Measurements from ENCODE around the gene ZBTB20. TPM values are rescaled to one million over a fixed set of nuclear protein-coding genes. Genes with fewer than 3 reads are reported as not detected.

ZBTB20 gene
- total and polyA plus RNA-seq, 2 of the 4 experiments (the other 2 are of a cell fraction), result 0.75 to 14.7 TPM

- Histone ChIP-seq H3K14ac (replicated peaks; ENCODE audit: low read depth, low read length) (0 out of 2 replicates have a peak overlapping the region, but pooled peaks have one; percentile 22), H4K8ac (ENCODE audit: low read depth in 2 of 2, low read length in 2 of 2) (no peak overlapping the region), H3K27me3 (ENCODE audit: control insufficient read depth, insufficient read depth, low read length) (no peaks in the 10 kb centered on the region), H3K9me3 (ENCODE audit: control insufficient read depth, insufficient read depth, low read length) (no peaks in the 10 kb centered on the region), H3K36me3 (ENCODE audit: control insufficient read depth, insufficient read depth, low read length) (no peaks in the 10 kb centered on the region), H2BK5ac (ENCODE audit: low read depth, low read length, poor library complexity, severe bottlenecking) (no peak overlapping the region), H3K79me1 (ENCODE audit: low read depth in 1 of 2, low read length in 2 of 2) (no peaks in the 10 kb centered on the region), H4K20me1 (ENCODE audit: insufficient read depth, low read length) (no peaks in the 10 kb centered on the region), H3K4me3 (ENCODE audit: insufficient read depth, low read depth, low read length) (no peak overlapping the region), H2AFZ (replicated peaks; ENCODE audit: low read length, poor library complexity) (no peak overlapping the region), H4K5ac (ENCODE audit: low read depth, low read length) (no peak overlapping the region), H2BK15ac (ENCODE audit: low read depth, low read length) (no peak overlapping the region), H3K27ac (ENCODE audit: insufficient read depth, low read length) (no peak overlapping the region), H2BK20ac (ENCODE audit: low read depth, low read length) (no peak overlapping the region), H3K9ac (ENCODE audit: low read depth, low read length) (no peak overlapping the region), H3K18ac (ENCODE audit: low read depth, low read length) (no peak overlapping the region), H3K23ac (ENCODE audit: low read depth, low read length) (no peak overlapping the region), H3K4me1 (ENCODE audit: control insufficient read depth, insufficient read depth, low read length) (peaks cover 2% of the 10 kb centered on the region; the same call in 1 of the 2 replicates), H2AK9ac (replicated peaks; ENCODE audit: low read depth, low read length, poor library complexity) (no peak overlapping the region), H3K56ac (ENCODE audit: extremely low read depth, insufficient read depth, low read length) (no peak overlapping the region), H2BK120ac (ENCODE audit: low read depth, low read length) (no peak overlapping the region), H2AK5ac (ENCODE audit: low read depth, low read length) (no peak overlapping the region), H3K9me1 (ENCODE audit: insufficient read depth, low read length) (no peaks in the 10 kb centered on the region), H3K4ac (ENCODE audit: low read depth, low read length) (no peak overlapping the region), H4K91ac (ENCODE audit: insufficient read depth, low read depth, low read length) (no peak overlapping the region), H3K4me2 (ENCODE audit: low read depth, low read length) (no peak overlapping the region)
- ChIA-PET CTCF (no interaction called here), POLR2A (ENCODE audit: unreplicated experiment) (no interaction called here)
- ATAC-seq (ENCODE audit: low read depth) (no peak), DNase-seq (no peak)
- intact Hi-C loops (cut with micrococcal nuclease) (no loop called here), dilution Hi-C loops (cut with HindIII; ENCODE audit: low sequenced_read_pairs, unreplicated experiment) (no loop called here), in situ Hi-C loops (cut with MboI; ENCODE audit: low sequenced_read_pairs) (no loop called here)
- whole genome bisulfite sequencing, 2 experiments (ENCODE audit: extremely low coverage in 2 of 2, insufficient read length in 1 of 2), result 100% methylated on average over 1 of the region's 21 CpGs; no CpG with 5 or more reads in 1 of the 2 experiments
- no TSS peak for BruUV-seq (replicated peaks)
- TF ChIP-seq USF2 (IDR thresholded peaks at IDR 0.05; ENCODE audit: low read depth, low read length) (no peak), CEBPB (IDR thresholded peaks at IDR 0.05; ENCODE audit: low read depth, low read length) (peak; percentile 54), ELK1 (IDR thresholded peaks at IDR 0.05; ENCODE audit: borderline replicate concordance, low read depth, low read length) (no peak), NFE2L2 (IDR thresholded peaks at IDR 0.05; ENCODE audit: low read depth, low read length) (no peak), RFX5 (IDR thresholded peaks at IDR 0.05; ENCODE audit: low read depth, low read length) (no peak), CTCF (conservative IDR thresholded peaks at IDR 0.05; ENCODE audit: low read depth, low read length) (no peak), SMC3 (IDR thresholded peaks at IDR 0.05; ENCODE audit: low read depth, low read length) (no peak)
These were observed 216.9 kb downstream of the ZBTB20 start for GRCh38 chr3:114929971-114930732.

Data from IMR-90 (cell line).